Stimulated activated CD8-positive, alpha-beta memory T cell treated with anti-CD3 and anti-CD28 coated beads, Interleukin-15, amount 100 ng/mL, for 48 hours (primary cell): Measurements from ENCODE around the gene ATP5F1E.
"Not testable (repeated sequence)": the region's sequence is repeated elsewhere in the genome, so short reads cannot be mapped to it uniquely, and the experiment has no call there.

Experiments used
- DNase-seq, 2 donors: peaks; one replicate each; pipeline ENCODE4 v3.0.0-alpha.2; 2020; ENCODE audit warnings: low read depth in 2 of 2

ATP5F1E gene

GRCh38 chr20:59020938-59021551, 11.1 kb downstream of the ATP5F1E start:
- DNase-seq, result no peak

- DNase-seq, result no peak
These were observed 12.9 kb downstream of the ATP5F1E start, which contains the start of gene TUBB1 for GRCh38 chr20:59019217-59019616. Gene TUBB1 (plus strand): TSS chr20:59019429. CDS start chr20:59019523, 94 bp downstream.

- DNase-seq, result no peak
These were observed 13.3 kb downstream of the ATP5F1E start for GRCh38 chr20:59018817-59019216.

- no peak for DNase-seq
These were observed 14.5 kb downstream of the ATP5F1E start for GRCh38 chr20:59017493-59018231.

GRCh38 chr20:59016795-59017492, 15.2 kb downstream of the ATP5F1E start:
- DNase-seq, result no peak

- no peak for DNase-seq
These were observed 16.1 kb downstream of the ATP5F1E start for GRCh38 chr20:59015812-59016711.

- no peak for DNase-seq
These were observed 16.7 kb downstream of the ATP5F1E start for GRCh38 chr20:59015411-59015810.

GRCh38 chr20:59014680-59015389, 17.3 kb downstream of the ATP5F1E start:
- no peak for DNase-seq

- DNase-seq, result no peak
These were observed 18.1 kb downstream of the ATP5F1E start for GRCh38 chr20:59013959-59014608.

GRCh38 chr20:59013031-59013951, 18.8 kb downstream of the ATP5F1E start:
- no peak for DNase-seq

GRCh38 chr20:59011874-59012157, 20.3 kb downstream of the ATP5F1E start:
- not testable (repeated sequence) for DNase-seq

- no peak for DNase-seq
These were observed 20.9 kb downstream of the ATP5F1E start for GRCh38 chr20:59010995-59011873.

- DNase-seq, result no peak
These were observed 21.7 kb downstream of the ATP5F1E start for GRCh38 chr20:59010321-59010994.

GRCh38 chr20:59008715-59009336, 23.3 kb downstream of the ATP5F1E start:
- no peak for DNase-seq

GRCh38 chr20:59007665-59008511, 24.2 kb downstream of the ATP5F1E start:
- no peak for DNase-seq

- no peak for DNase-seq
These were observed 25.1 kb downstream of the ATP5F1E start, which contains the start of gene CTSZ for GRCh38 chr20:59006864-59007664. Gene CTSZ (minus strand): TSS chr20:59007254. CDS start chr20:59007128, 126 bp downstream.
